Measurements from ENCODE around the gene PUSL1.

PUSL1 gene

GRCh38 chr1:1356796-1357401, 48.5 kb downstream of the PUSL1 start:
- DNase-seq: no peak

- no peak for DNase-seq
These were observed 49.6 kb downstream of the PUSL1 start for GRCh38 chr1:1357871-1358432.

GRCh38 chr1:1358433-1359271, 50.3 kb downstream of the PUSL1 start, which contains the start of gene MXRA8:
TSS of gene MXRA8 (minus strand) at chr1:1358555. CDS start at chr1:1358504, 51 bp downstream.
- no peak for DNase-seq

GRCh38 chr1:1359308-1359663, 50.9 kb downstream of the PUSL1 start:
- DNase-seq: no peak

- DNase-seq: no peak
These were observed 51.5 kb downstream of the PUSL1 start for GRCh38 chr1:1359664-1360468.

- no peak for DNase-seq
These were observed 52.2 kb downstream of the PUSL1 start for GRCh38 chr1:1360506-1361169.

All from activated T-cell treated with anti-CD3 and anti-CD28 coated beads, Interleukin-2, amount 50 U/mL, for 48 hours (primary cell).